ENCODE measurements around the gene GSN. TPM values are rescaled to one million over a fixed set of nuclear protein-coding genes. Genes with fewer than 3 reads are reported as not detected.

The GSN gene
- total and polyA plus RNA-seq, 2 of the 8 experiments (the other 6 are each of a cell fraction or from before 2014, with no cell fraction given), result 52.3 to 94.5 TPM

- no peak overlapping the region for H2BK20ac ChIP-seq (ENCODE audit: low read length)
- no peak overlapping the region for H2AFZ ChIP-seq (ENCODE audit: low read length)
- no peak overlapping the region for H3K4ac ChIP-seq (replicated peaks; ENCODE audit: insufficient read length, low read depth, low read length)
- no peak overlapping the region for H4K5ac ChIP-seq (ENCODE audit: insufficient read length, low read depth, low read length)
- H2AK5ac ChIP-seq (ENCODE audit: low read depth, low read length), result no peak overlapping the region
- H2BK5ac ChIP-seq (ENCODE audit: low read depth, low read length), result no peak overlapping the region
- H2BK12ac ChIP-seq (ENCODE audit: low read depth, low read length), result no peak overlapping the region
- no peak overlapping the region for H3K9ac ChIP-seq (replicated peaks in 1 of 4; ENCODE audit: extremely low read depth in 1 of 4, low read depth in 3 of 4, low read length in 3 of 4)
- no peak for TF ChIP-seq POLR2A (IDR thresholded peaks at IDR 0.05; ENCODE audit: control extremely low read depth in 1 of 2, low read depth in 2 of 2, low read length in 2 of 2)
- no peak for TF ChIP-seq CTBP2 (IDR thresholded peaks at IDR 0.05; ENCODE audit: borderline replicate concordance, insufficient read depth, insufficient read length, low read length)
- no peak for TF ChIP-seq CHD2 (IDR thresholded peaks at IDR 0.05; ENCODE audit: low read length)
- no peak for TF ChIP-seq POU5F1 (IDR thresholded peaks at IDR 0.05; ENCODE audit: low read depth, low read length)
- no peak for TF ChIP-seq MAX (IDR thresholded peaks at IDR 0.05)
- TF ChIP-seq KDM1A (IDR thresholded peaks at IDR 0.05; ENCODE audit: borderline replicate concordance, low read length), result no peak
- no peak for TF ChIP-seq CTCF (IDR thresholded peaks at IDR 0.05; ENCODE audit: control extremely low read depth in 1 of 3, insufficient read depth in 1 of 3, low read depth in 1 of 3, low read length in 3 of 3)
- TF ChIP-seq PHF8 (conservative IDR thresholded peaks at IDR 0.05; ENCODE audit: low read depth, low read length), result no peak
- TF ChIP-seq SP2 (IDR thresholded peaks at IDR 0.05; ENCODE audit: low read length), result no peak
- H2BK15ac ChIP-seq (ENCODE audit: low read length), result no peak overlapping the region
- 89% methylated on average over 6 of the region's 6 CpGs; no CpG with 5 or more reads in 1 of the 2 experiments for WGBS, 2 experiments (ENCODE audit: extremely low coverage in 1 of 2, insufficient coverage in 1 of 2, insufficient read length in 1 of 2, insufficient replicate concordance in 2 of 2, low coverage in 1 of 2, low lambda C conversion rate in 2 of 2, missing lambda C conversion rate in 1 of 2)
- no peaks in the 10 kb centered on the region for H4K20me1 ChIP-seq (replicated peaks in 1 of 2; ENCODE audit: control insufficient read depth in 1 of 2, insufficient read depth in 2 of 2, low read length in 2 of 2)
- H3K79me2 ChIP-seq (ENCODE audit: control insufficient read depth in 1 of 2, insufficient read depth in 2 of 2, low read length in 2 of 2), result no peaks in the 10 kb centered on the region
- no peaks in the 10 kb centered on the region; a peak in 1 of 7 replicates for H3K4me1 ChIP-seq (replicated peaks in 1 of 4; ENCODE audit: control insufficient read depth in 3 of 4, insufficient read depth in 4 of 4, low read length in 3 of 4)
- no peaks in the 10 kb centered on the region; a peak in 2 of 7 replicates for H3K27me3 ChIP-seq (replicated peaks in 1 of 4; ENCODE audit: control insufficient read depth in 3 of 4, extremely low read depth in 1 of 4, insufficient read depth in 3 of 4, low read length in 3 of 4)
- H3K4me2 ChIP-seq (ENCODE audit: insufficient read depth in 1 of 2, low read depth in 2 of 2, low read length in 2 of 2), result no peak overlapping the region
- no peak overlapping the region for H3K27ac ChIP-seq (ENCODE audit: low read depth, low read length)
- no peak overlapping the region for H3K18ac ChIP-seq (ENCODE audit: extremely low read depth, low read length)
- no peak overlapping the region for H3K4me3 ChIP-seq (ENCODE audit: extremely low read depth in 1 of 4, insufficient read depth in 2 of 4, low read depth in 3 of 4, low read length in 4 of 4)
- ChIA-PET POLR2A (ENCODE audit: partially characterized antibody) (no interaction called here), CTCF (ENCODE audit: partially characterized antibody) (interaction anchor here (0.6 to 1.0 kb wide), 2 partner anchors 18 to 41 kb away, joined by 3 to 4 read pairs; no protein-coding TSS in a partner anchor)
- H2BK120ac ChIP-seq (replicated peaks; ENCODE audit: low read depth, low read length), result no peak overlapping the region
- H3K56ac ChIP-seq (replicated peaks; ENCODE audit: insufficient read length, low read depth, low read length), result no peak overlapping the region
- no peak overlapping the region for H3K14ac ChIP-seq (ENCODE audit: insufficient read length)
- H3K23ac ChIP-seq (ENCODE audit: insufficient read length), result no peak overlapping the region
- H4K91ac ChIP-seq (replicated peaks; ENCODE audit: insufficient read length, low read length), result no peak overlapping the region
- no peaks in the 10 kb centered on the region for H3K23me2 ChIP-seq (ENCODE audit: low read depth, low read length)
- no peak overlapping the region for H4K8ac ChIP-seq (ENCODE audit: extremely low read depth, insufficient read depth, low read length)
- H3K36me3 ChIP-seq (ENCODE audit: control insufficient read depth in 2 of 4, insufficient read depth in 4 of 4, low read length in 3 of 4), result no peaks in the 10 kb centered on the region
- no peak for FAIRE-seq
- H3K9me3 ChIP-seq (ENCODE audit: insufficient read depth in 2 of 2, low read depth in 1 of 2, low read length in 1 of 2), result peaks cover 5 to 10% of the 10 kb centered on the region in 2 experiments; a peak in 2 of 4 replicates
- no peak for DNase-seq (ENCODE audit: low read depth in 1 of 2, low spot score in 2 of 2)
- no peaks in the 10 kb centered on the region for H3K79me1 ChIP-seq (ENCODE audit: low read depth, low read length)
Observed at GRCh38 chr9:121240472-121241135, 27.4 kb upstream of the GSN start.

Data from H1 (cell line).